Activated gamma-delta T cell (primary cell): Measurements from ENCODE around the gene FAN1.
A peak's percentile ranks its signal among the peaks of the same experiment; 100 is the strongest.

Experiments used
- DNase-seq: peaks from one replicate; lab custom pipeline; 2025; lab: John Stamatoyannopoulos, UW

The FAN1 gene

DNA sequence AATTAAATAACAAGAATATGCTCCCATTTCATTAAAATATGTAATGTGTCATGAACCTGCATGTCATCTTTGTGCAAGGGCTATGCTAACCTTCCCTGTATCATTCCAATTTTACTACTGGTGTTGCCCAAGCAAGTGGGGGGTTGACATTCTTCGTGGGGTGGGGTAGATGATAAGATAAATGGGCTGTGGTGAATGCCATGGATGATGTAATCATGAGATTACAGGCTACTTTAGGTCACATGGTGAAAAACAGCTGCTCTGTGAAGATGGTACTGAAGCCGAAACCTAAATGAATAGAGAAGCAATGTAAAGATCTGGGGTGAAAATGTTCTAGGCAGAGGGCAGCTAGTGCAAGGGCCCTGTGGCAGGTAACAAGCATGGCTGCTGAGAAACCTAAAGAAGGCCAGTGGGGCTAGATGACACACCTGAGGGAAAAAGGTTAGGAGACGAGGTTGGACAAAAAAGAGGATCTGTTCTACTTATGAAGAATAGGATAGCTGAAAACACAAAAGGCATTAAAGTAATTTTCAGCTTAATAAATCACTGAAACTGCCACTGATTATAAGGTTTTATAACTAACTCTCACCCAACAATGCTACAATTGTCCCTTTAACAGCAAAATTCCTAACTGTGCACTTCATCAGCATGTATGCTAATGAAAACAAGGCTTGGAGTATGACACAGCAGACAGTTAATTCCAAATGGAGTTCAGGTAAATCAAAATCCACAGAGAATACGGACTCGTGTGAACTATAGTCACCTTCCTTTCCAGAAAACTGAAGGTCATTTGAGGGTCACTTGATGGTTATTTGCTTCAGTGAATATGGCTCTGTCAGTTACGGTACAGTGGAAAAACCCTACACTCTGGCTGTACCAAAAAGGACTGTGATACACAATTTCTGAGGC lies 52.8 kb downstream of the FAN1 start:
- no peak for DNase-seq

DNA sequence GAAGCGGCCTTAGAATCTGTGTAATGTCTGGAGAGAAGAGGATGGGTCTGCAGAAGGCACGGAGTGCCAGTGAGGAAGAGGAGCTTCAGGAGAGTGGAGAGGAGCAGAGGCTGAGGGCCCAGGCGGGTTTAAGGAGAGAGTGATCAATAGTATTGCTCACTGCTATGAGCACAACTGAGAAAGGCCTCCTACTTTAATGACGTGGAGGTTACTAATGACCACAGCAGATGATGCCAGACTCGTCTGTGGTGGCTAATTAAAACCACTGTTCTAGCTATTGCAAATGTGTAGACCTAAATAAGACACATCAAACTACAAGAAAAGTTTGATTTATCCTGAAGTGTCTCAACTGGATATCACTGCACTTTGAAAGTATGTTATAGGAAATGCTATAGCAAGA lies 54.5 kb downstream of the FAN1 start:
- no peak for DNase-seq

DNA sequence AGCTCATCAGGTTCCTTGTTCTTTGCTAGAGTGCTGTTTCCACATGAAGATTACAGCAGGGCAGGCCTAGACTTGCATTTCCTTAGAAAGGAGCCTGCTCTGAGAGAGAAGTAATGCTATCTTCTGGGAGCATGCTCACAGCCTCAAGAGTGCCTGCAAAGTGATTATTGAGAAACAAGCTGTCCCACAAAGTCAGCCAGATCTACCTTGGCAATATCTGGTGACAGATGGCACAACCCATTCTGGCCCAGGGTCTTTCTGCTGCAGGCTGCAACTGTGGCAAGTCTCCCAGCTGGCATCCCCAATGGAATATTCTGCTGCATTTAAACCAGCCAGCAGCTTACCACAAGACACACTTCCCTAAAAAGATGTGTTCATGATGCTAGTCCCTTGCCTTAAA lies 58.4 kb downstream of the FAN1 start:
- DNase-seq = no peak

DNA sequence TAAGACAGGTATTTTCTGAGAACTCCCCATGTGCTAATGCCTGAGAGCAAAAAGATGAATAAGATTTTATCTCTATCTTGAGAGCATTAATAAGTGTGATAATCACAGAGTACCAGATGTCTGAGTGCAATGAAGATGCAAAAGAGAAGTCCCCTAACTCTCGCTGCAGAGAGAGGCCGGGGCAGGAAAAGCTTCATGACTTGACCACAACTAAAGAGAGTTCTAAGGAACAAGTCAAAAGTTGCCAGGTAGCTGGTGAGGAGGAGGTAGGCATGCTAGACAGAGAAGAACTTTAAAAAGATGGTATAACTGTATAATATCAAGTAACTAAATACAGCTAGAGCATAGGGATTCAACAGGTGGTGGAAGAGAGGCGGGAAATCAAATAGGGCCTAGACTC lies 58.9 kb downstream of the FAN1 start:
- no peak for DNase-seq

DNA sequence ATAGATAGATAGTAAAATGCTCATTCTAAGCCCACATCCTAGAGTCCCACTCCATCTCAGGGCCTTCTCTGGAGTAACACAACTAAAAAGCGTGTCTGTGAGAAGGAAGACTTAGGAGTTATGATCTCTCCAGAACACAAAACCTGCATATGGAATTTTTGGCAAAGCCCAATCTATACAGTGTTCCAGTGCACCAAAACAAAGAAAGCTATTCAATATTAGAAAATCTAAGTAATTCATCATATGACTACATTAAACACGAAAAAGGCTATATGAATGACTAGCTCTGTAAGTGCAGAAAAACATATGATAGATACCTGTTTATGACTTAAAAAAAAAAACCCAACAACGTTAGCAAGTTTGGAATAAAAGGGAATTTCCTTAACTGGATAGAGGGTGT lies 60.0 kb downstream of the FAN1 start:
- no peak for DNase-seq

DNA sequence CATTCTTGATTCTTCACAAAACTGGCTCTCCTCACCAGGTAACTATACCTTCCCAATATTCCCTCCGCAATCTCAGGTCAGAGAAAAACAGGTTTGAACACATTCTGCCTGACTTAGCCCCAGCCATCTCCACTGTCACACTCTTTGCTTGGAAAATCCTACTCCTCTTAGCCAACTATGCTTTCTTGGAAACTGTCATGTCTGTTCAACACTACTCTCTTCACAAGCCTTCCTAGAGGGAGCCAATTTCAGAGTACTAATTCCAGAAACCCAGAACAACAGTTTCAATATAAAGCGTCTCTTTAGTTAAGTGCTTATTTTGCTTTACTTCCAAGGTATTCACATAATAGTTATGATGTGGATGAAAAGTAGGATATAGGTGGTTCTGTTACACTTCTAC lies 66.0 kb downstream of the FAN1 start:
- no peak for DNase-seq

DNA sequence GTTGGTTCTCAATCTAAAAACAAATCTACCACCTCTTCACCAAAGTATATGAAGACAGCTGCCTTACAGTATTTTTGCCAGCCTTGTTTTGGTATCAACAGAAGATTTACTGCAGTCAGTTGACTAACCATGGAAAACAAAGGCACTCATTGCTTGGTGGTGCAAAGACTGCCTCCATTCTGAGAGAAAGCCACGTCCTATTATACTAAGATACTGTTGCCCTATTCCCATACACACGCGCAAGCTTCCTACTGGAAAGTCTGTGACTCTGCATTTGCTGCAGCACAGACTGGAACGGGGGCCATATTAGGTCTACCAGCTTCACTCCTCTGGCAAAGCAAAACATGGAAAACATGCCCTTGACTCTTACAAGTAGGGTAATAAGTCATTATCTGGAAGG lies 69.7 kb downstream of the FAN1 start:
- DNase-seq = no peak

DNA sequence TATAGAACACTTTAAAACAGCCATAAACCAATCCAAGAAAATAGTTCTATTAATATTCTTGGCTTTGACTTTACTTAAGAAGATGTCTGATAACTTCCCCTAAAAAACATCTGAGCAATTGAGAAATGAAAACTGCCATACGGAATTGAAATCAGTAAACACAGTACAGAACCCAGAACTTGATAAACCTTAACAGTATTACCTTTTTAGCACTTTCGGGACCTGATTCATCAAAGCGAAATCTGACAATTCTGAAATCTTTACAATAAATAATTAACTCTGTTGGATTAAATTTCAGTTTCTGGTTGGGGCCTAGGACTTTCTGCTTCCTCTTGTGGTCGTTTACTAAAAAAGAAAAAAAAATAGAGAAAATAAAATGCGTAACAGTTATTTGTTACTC lies 70.4 kb downstream of the FAN1 start:
- no peak for DNase-seq

DNA sequence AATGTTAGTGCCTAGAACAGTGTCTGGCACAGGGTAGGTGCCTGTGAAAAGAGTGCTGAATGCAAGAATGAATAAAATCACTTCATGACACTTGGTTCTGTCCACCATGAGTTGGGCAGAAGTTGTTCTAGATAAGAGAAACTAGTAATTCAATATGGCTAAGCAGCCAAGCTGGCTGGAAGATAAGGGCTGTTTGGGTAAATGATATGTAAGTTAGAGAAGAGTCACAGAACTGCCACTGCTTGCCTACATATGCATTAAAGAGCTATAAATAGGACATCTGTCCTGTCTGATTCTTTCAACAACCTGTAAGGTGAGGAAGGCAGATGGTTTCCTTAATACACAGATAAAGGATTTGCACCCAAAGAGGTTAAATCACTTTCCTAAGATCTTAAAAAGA lies 74.6 kb downstream of the FAN1 start:
- DNase-seq = no peak

DNA sequence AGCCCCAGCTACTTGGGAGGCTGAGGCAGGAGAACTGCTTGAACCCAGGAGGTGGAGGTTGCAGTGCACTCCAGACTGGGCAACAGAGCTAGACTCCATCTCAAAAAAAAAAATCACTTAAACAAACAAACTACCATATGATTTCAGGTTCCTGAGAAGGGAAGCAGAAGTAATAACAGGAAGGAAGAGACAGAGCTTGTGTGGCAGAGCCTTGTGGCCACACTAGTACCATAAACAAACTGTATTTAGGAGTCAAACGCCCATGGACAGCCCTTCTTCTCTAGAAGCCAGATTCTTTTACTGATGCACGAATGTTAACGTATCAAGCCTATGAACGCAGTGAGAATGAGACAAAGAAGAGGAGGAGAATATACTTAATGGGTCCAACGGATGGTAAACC lies 75.7 kb downstream of the FAN1 start:
- no peak for DNase-seq

DNA sequence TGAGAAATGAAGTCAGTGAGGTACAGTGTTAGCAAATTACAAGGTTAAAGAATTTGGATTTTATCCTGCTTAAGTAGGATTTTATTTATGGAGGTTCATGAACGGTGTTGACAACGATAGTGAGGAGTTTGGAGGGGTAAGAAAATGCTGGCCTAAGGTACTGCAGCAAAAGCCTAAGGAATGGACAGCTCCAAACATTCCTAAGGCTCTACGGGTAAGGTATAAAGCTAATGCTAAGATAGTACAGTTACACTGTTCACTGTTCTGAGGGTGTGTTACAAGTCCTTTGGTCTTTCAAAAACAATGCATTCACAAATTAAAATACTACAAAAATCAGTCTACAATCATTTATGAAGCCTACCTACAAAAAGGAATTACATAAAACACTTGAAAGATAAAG lies 80.4 kb downstream of the FAN1 start:
- no peak for DNase-seq

DNA sequence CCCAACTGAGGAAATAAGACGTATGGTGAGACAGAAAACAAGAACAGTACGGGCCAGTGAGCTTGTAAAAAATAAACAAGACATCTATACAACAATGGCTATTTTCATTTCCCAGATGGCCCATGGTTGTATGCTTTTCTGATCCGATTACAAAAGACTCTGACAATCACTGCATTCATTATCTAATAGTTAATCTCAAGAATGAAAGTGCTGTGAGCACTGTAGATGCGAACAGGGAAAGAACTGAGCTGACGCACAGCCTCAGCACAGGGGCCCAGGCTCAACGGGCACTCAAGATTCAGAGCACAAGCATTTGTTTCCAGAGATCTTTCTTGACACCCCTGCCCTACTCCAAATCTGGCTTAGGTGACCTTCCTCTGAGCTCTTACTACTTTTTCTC lies 80.8 kb downstream of the FAN1 start:
- DNase-seq = no peak

DNA sequence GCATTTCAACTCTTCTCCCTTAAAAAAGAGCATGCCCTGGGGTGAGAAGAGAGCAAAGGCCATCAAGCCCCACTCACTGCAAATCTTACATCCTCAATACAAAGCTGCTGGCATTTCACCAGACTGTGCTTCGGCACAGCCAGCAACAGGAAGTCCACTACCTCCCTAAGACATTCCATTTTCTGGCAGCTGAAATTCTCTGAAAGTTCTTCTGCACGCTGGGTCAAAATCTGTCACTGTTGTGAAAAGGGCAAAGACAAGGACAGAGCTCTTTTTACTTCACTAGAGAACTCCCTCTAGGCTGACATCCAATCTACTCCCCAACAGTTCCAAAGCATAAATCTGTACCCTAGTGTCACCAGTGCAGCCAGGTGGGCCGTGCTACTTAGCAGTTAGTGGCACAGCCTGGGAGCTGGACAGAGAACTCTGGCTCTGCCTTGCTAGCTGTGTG lies 81.4 kb downstream of the FAN1 start:
- no peak for DNase-seq

DNA sequence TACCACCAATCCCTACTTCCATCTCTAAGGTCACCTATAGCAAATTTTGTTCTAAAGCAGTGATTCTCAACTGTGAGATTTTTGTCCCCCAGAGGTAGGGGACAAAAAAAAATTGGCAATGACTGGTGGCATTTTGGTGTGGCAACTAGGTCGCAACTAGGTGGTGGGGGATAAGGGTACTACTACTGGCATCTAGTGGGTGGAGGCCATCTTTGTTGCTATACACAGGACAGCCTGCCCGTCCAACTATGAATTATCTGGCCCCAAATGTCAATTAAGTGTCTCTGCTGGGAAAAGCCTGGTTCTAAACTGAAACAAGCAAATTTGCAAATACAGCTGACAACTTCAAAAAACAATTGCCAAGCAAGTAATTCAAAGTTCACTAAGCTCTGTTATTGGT lies 86.3 kb downstream of the FAN1 start:
- DNase-seq = no peak

DNA sequence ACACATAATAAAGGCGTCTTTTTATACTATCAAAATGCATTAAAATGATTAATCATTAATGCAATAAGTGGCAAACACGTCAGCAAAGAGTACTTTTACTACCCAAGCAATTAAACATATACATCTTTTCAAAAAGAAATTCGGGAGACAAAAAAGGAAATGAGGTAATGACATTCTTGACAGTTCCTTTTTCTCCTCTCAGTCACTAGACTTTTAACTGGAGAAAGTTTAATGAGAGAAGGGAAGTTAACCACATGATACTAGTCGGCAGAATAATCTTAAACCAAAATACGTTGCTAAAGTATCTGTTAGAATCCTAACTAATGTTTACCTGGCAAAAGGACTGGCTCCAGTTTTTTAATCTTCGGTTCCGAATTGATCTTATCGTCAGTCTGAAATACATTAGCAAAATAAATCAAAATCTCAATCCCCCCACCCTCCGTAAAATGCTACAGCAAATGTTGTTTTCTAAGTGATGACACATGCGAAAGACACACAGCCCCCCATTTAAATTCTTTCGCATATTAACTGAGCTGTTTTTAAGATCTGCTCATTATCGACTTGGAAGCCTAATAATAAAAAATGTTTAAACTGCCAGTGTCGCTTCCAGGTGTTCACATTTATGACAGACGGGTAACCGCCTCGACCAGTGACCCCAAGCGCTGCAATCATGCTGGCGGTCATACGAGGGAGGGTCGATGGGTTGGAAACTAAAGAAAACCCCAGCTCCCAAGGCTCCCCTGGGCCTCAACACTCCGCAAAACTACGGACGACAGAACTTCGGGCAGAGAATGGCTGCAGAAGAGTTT lies 86.9 kb downstream of the FAN1 start:
- DNase-seq = no peak

DNA sequence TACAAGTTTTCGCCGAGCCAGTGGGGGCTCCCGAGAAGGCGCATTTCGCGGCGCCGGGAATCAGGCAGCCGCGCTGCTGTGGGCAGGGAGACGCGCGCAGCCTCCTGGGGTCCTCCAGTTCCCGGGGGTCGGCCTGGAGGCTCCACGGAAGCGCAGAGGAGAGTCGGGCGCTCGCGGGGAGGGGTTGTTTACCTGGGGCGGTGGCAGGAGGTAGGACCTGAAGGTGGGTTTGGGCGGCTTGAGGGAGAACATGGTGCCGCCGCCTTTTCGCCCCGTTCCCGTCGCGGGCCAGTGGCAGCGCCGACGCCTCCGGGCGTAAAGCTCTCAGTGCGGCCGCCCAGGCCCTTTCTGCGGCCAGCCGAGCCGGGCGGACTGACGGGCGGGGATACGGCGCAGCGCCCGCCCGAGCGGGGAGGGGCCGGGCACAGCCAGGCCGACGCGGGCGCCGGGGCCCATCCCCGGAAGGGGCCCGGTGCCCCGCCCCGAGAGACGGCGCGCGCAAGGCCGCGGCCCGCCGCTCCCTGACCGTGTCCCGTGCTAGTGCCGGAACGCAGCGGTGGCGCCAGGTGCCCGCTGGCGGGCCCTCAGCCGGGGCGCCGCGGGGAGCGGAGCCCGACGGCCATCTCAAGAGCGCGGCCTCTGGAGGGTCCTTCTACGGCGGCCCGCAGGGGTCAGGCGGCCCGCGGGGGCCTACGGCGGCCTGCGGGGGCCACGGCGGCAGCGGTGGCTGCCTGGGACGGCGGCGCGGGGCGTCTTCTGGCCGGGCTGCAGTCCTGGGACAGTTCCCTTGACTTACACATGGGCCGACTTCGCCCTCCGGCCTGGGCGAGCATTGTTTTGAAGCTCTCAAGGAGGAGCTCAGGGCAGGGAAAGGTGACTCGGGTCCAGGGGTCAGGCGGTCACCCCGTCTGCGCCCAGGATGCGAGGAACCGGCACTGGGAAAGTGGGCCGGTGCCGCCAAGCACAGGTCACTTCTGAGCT lies 87.8 kb downstream of the FAN1 start, which contains the start of gene MTMR10:
TSS of gene MTMR10 (minus strand) at position 374 of the 981 bp plus-strand sequence. CDS start at position 252, 122 bp downstream.
- peak; percentile 69 for DNase-seq

DNA sequence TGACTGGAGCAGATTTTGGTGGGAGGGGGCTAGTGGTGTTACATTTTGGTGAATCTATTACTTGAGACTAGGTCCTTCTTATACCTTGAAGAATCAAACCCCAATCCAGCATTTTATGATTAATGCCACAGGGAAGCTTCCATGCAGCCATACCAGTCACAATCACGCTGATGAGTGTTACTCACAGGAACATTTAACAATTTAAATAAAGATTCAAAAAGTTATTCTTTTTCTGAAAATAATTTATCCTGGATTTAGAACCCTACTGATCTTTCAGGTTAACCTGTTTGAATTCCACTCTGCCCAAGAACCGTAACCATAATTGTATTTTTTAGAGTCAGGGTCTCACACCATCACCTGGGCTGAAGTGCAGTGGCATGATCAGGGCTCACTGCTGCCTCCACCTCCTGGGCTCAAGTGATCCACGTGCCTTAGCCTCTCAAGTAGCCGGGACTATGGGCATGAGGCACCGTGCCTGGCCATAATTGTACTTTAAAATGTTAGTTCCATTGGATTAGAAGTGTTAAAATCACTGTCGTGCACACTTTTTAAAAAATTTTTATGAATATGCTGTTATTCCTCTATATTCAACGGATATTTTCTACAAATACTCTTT lies 88.6 kb downstream of the FAN1 start:
- DNase-seq = no peak
